T-helper 2 cell treated with Interferon-gamma antibody and Interleukin-4, amounts not matched to agents 5 μg/mL and 100 μg/mL, for 36 hours (primary cell): Measurements from ENCODE around the gene ARHGAP8.
"Not testable (repeated sequence)": the region's sequence is repeated elsewhere in the genome, so short reads cannot be mapped to it uniquely, and the experiment has no call there.

ENCODE experiments used
- DNase-seq: peaks from one replicate; pipeline ENCODE4 v3.0.0; 2021; ENCODE audit warnings: low spot score
- H3K27ac Mint-ChIP-seq: one replicate; pipeline ENCODE4 v1.8.0; 2021; ENCODE audit warnings: mild to moderate bottlenecking, mixed read lengths
- H3K27me3 Mint-ChIP-seq: one replicate; pipeline ENCODE4 v1.8.0; 2021; ENCODE audit warnings: low read depth, mixed read lengths
- H3K36me3 Mint-ChIP-seq: one replicate; pipeline ENCODE4 v1.8.0; 2021; ENCODE audit warnings: low read depth, mixed read lengths
- H3K4me1 Mint-ChIP-seq: one replicate; pipeline ENCODE4 v1.8.0; 2021; ENCODE audit warnings: low read depth, mixed read lengths
- H3K4me3 Mint-ChIP-seq: one replicate; pipeline ENCODE4 v1.8.0; 2022; ENCODE audit warnings: mild to moderate bottlenecking, moderate library complexity, mixed read lengths
- H3K9me3 Mint-ChIP-seq: one replicate; pipeline ENCODE4 v1.8.0; 2021; ENCODE audit warnings: mixed read lengths

The ARHGAP8 gene

DNA sequence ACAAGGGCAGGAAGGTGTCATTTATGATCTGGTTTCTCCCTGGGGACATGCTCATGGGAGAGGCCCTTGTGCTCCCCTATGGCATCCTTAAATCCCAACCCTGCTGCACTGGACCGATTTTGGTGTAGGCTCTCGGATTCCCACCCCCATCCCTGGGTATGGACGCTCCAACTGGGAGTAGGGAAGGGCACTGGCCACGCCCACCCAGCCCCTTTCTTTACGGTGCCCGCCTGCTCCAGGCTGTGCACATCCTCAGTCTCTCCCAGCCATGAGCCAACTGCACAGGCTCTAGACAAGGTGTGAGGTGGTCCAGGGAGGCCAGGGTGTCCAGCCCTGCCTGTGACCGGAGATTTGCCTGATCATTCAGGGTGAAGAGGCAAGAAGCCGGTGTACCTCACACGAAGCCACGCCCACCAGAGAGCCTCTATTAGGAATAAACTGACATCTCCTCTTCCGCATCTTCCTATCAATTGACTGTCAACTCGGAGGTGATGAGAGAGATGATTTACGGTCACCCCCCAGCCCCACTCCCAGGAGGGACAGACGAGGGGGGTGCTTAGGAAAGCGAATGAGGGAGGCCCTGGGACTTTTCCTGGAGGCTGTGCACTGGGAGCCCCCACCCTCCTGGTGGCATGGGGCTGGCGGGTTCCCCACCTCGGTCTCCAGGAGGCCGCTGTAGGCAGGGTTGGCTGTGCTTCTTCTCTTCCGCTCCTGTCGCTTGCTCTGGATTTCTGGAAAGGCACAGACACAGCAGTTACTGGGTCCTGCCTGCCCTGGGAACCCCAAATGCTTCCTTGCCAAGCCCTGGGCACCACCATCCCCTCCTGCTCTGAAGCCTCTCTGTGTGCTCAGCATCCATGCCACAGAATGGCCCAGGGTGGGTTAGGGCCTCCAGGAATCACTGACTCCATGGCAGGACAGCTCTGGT is 140.7 kb downstream of the ARHGAP8 start:
- DNase-seq = no peak
- Mint-ChIP-seq H3K9me3 (no peaks in the 10 kb centered on the region), H3K27ac (no peak overlapping the region)

DNA sequence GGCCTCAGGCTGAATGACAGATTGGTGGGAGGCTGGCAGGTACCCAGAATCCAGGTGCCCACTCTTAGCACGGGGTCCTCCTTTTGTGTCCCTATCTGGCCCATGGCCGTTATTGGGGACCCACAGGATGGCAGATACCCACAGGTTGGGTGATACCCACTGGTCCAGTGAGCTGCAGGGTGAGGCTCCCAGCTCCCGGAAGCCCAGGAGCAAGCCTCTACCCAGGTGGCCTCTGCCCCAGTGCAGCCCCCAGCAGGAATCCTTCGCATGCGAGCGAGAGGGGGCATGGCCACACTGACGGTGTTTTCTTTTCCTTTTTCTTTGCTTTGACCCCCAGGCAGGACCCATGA is 141.3 kb downstream of the ARHGAP8 start:
- no peak overlapping the region for H3K27ac Mint-ChIP-seq
- no peaks in the 10 kb centered on the region for H3K4me1 Mint-ChIP-seq
- no peak overlapping the region for H3K4me3 Mint-ChIP-seq
- no peak for DNase-seq
- H3K36me3 Mint-ChIP-seq = no peaks in the 10 kb centered on the region
- H3K9me3 Mint-ChIP-seq = no peaks in the 10 kb centered on the region
- H3K27me3 Mint-ChIP-seq = no peaks in the 10 kb centered on the region

More for the DNA sequence above, 140.7 kb downstream of the ARHGAP8 start:
- no peak overlapping the region for H3K4me3 Mint-ChIP-seq
- H3K27me3 Mint-ChIP-seq = no peaks in the 10 kb centered on the region
- no peaks in the 10 kb centered on the region for H3K4me1 Mint-ChIP-seq
- no peaks in the 10 kb centered on the region for H3K36me3 Mint-ChIP-seq

DNA sequence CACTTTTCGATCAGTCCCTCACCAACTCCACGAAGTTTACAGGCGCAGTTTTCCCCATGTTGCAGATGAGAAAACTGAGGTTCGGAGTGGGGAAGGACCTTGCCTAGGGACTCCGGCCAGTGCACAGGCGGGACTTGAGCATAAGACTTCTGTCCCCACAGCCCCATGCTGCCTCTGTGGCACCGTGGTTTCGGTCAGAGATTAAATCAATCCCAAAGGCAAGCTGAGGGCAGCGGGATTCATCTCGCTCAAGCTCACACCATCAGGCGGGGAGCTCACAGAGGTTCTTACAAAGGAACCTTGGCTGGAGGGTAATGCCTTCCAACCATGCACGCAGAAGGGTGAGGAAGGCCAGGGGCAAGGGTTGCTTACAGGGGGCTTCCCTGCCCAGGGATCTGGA is 141.9 kb downstream of the ARHGAP8 start:
- no peak for DNase-seq
- Mint-ChIP-seq H3K27me3 (no peaks in the 10 kb centered on the region), H3K36me3 (no peaks in the 10 kb centered on the region), H3K4me1 (no peaks in the 10 kb centered on the region), H3K4me3 (no peak overlapping the region), H3K27ac (no peak overlapping the region), H3K9me3 (no peaks in the 10 kb centered on the region)

DNA sequence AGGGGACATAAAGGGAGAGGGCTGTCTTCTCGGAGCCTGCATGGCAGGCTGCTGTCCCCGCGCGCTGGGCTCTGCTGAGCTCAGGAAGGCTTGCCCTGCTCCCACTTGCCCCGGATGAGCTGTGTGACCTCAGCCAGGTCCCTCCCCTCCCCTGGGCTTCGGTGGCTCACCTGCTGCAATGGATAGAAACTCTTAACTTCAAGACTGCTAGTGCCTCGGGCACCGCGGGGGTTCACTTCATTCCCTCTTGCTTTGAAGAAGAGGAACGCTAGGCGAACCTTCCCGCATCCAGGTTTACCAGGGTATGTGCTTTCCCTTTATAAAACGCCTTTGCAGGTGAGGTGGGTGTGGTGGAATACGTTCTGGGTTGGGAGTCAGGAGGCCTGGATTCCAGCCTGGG is 142.4 kb downstream of the ARHGAP8 start:
- no peaks in the 10 kb centered on the region for H3K36me3 Mint-ChIP-seq

DNA sequence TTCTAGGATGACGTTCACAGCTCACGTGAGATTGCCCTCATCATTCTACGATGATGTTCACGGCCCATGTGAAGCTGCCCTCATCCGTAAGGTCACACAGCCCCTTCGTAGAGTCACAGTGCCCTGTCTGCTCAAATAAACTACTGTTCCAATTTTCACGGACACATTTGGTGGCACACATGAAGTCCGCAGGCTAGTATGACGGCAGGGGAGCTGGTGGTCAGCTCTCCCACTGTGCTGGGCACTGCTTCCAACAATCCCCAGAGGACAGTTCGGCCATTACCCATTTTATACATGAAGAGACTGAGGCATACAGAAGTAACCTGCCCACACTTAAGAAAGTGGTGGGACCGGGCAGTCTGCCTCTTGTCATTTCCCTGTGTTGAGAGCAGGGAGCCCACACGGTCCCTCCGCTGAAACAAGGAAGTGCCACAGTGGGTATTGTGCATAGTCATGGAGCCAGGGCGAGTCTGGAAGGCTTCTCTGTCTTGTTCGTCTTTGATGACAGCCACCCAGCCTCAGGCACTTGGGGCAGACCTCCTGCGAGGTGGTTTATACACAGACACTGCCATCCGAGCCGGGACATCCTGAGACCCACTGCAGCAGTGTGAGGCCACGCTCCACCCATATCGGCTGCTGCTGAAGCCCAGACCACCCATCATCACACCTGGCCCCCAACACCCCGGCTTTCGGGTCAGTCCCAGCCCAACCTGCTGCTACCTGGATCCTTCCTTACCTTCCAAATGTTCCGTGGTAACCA is 143.1 kb downstream of the ARHGAP8 start:
- Mint-ChIP-seq H3K27me3 (no peaks in the 10 kb centered on the region), H3K4me1 (no peaks in the 10 kb centered on the region), H3K27ac (no peak overlapping the region), H3K4me3 (no peak overlapping the region), H3K9me3 (no peaks in the 10 kb centered on the region), H3K36me3 (no peaks in the 10 kb centered on the region)
- no peak for DNase-seq

More for the DNA sequence above, 142.4 kb downstream of the ARHGAP8 start:
- Mint-ChIP-seq H3K4me1 (no peaks in the 10 kb centered on the region), H3K27ac (no peak overlapping the region), H3K9me3 (no peaks in the 10 kb centered on the region), H3K27me3 (no peaks in the 10 kb centered on the region), H3K4me3 (no peak overlapping the region)
- DNase-seq = no peak

DNA sequence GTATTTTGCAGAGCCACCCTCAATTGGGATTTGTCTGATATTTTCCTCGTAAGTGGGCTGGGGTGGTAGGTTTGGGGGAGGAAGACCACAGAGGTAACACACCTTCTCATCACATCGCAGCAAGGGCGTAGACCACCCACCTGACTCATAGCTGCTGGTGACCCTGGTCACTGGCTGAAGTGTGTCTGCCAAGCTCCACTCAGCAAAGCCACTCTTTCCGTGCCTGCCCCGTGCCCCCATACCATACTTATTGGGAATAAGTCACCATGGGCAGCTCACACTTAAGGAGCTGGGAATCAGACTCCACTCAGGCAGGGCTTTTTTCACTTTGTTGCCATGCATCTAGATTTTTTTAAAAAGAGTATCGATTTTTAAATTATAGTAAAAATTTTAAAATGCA is 145.9 kb downstream of the ARHGAP8 start:
- Mint-ChIP-seq H3K4me1 (no peaks in the 10 kb centered on the region), H3K4me3 (no peak overlapping the region), H3K27ac (no peak overlapping the region), H3K27me3 (no peaks in the 10 kb centered on the region), H3K36me3 (no peaks in the 10 kb centered on the region), H3K9me3 (peaks cover 13% of the 10 kb centered on the region)
- DNase-seq = no peak

DNA sequence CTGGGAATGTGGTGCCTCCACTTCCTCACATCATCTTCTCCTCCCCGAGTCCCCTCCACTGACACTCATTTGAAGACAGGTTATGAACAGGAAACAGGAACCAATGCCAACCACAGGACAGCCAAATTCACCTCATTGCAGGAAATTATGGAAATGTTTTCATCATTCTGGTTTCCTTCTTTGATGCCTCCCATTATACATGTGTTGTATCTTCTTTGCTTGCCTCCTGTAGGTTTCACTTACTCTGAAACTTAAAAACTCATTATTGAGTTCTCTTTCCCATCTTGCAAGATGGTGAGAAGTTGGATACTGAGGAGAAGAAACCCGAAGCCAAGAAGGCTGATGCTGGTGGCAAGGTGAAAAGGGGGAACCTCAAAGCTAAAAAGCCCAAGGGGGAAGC is 148.9 kb downstream of the ARHGAP8 start:
- Mint-ChIP-seq H3K4me1 (no peaks in the 10 kb centered on the region), H3K4me3 (no peak overlapping the region), H3K9me3 (peaks cover 13% of the 10 kb centered on the region), H3K27ac (no peak overlapping the region), H3K36me3 (no peaks in the 10 kb centered on the region), H3K27me3 (peaks cover 2% of the 10 kb centered on the region)
- DNase-seq = no peak

DNA sequence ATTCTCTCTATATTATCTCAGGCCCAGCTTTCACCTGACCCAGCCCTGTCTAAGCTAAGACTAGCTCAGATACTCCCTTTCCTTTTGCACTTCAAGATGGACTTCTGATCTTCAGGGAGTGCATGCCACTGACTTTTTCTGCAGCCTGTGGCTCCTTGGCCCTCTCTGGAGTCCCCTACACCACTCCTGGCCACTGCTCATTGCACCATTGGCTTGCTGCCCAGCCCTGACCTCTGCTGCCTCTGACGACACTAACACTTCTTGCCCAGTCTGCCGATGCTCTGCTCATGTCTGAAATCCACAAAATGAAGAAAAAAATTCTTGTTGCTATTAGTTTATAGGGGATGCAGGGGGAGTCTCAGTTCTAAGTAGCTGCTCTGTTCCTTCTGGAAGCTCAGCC is 150.8 kb downstream of the ARHGAP8 start:
- H3K27ac Mint-ChIP-seq, DNase-seq, H3K4me1 Mint-ChIP-seq, H3K36me3 Mint-ChIP-seq, H3K27me3 Mint-ChIP-seq, H3K4me3 Mint-ChIP-seq: not testable (repeated sequence)
- peaks cover 13% of the 10 kb centered on the region for H3K9me3 Mint-ChIP-seq

DNA sequence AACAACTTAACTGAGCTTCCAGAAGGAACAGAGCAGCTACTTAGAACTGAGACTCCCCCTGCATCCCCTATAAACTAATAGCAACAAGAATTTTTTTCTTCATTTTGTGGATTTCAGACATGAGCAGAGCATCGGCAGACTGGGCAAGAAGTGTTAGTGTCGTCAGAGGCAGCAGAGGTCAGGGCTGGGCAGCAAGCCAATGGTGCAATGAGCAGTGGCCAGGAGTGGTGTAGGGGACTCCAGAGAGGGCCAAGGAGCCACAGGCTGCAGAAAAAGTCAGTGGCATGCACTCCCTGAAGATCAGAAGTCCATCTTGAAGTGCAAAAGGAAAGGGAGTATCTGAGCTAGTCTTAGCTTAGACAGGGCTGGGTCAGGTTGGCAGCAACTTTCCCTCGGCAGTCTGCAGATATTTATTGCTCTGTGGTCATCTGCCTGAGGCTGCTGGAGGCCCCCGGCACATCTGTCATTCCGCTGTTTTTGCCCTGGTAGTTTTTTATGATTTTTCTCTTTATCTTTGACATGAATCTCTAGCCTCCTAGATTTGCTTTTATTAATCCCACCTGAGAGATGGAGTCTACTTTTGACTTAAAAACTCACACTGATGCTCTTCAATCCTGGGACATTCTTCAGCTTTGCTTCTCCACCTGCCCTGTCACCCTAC is 152.2 kb downstream of the ARHGAP8 start:
- peaks cover 13% of the 10 kb centered on the region for H3K9me3 Mint-ChIP-seq
- H3K27ac Mint-ChIP-seq, H3K36me3 Mint-ChIP-seq, H3K4me1 Mint-ChIP-seq, DNase-seq, H3K4me3 Mint-ChIP-seq, H3K27me3 Mint-ChIP-seq: not testable (repeated sequence)

DNA sequence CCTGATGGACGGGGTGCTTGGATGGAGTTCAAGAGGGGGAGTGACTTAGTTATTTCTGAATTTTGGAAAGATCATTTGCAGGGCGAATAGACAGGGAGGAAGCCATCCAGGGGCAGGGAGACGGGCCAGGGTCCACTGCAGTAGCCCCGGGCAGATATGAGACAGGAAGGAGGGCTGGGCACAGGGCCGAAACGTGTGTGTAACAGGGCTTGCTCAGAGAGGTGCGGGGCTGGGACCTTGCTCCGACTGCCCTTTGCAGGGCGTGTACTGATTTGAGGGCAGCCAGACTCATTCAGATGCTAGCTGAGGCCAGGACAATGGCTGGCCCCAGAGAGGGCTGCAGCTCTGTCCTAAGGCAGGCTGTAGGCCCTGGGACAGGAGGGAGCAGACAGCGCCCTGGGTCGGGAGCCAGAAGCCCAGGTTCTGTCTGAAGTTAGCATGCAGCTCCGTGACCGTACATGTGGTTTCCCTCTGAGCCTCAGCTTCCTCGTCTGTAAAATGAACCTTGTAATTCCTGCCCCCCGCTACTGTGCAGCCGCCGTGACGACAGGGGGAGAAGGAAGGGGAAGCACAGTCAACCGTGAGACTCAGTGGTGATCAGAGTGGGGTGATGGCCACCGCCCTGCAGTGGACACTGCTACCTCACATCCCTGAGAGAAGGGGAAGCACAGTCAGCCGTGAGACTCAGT is 154.0 kb downstream of the ARHGAP8 start:
- Mint-ChIP-seq H3K9me3 (peaks cover 16% of the 10 kb centered on the region), H3K27ac (no peak overlapping the region), H3K4me1 (no peaks in the 10 kb centered on the region), H3K27me3 (peaks cover 2% of the 10 kb centered on the region), H3K4me3 (no peak overlapping the region), H3K36me3 (no peaks in the 10 kb centered on the region)
- no peak for DNase-seq

DNA sequence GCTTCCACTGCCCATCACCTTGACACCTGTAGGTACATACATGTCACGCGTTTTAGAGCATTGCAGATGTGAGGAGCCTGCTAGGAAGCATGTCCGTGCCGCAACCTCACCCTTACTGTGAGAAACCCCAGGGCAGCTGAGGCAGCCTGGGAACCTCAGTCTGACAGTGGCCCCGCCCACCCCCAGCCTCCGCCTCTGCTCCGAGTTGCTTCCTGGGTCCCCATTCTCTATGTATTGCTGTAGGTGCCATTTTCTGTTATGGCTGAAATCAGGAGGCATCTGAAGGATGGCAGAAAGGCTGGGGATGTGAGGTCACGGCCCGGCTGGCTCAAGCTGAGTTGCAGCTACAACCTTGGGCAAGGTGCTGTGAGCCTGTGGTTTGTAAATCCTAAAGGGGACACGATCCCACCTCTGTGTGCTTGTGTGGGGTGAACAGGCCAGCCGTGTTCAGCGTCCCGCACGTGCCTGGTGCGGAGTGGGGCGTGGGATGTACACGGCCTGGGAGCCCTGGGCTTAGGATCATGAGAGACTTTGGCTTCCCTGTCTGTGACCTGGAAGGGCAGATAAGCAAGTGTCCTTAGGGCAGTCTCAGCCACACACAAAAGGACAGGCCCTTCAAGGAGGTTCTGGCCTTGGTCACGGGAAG is 154.7 kb downstream of the ARHGAP8 start:
- Mint-ChIP-seq H3K36me3 (no peaks in the 10 kb centered on the region), H3K27ac (no peak overlapping the region), H3K27me3 (peaks cover 2% of the 10 kb centered on the region), H3K4me1 (no peaks in the 10 kb centered on the region), H3K4me3 (no peak overlapping the region), H3K9me3 (peaks cover 16% of the 10 kb centered on the region)
- DNase-seq = no peak

DNA sequence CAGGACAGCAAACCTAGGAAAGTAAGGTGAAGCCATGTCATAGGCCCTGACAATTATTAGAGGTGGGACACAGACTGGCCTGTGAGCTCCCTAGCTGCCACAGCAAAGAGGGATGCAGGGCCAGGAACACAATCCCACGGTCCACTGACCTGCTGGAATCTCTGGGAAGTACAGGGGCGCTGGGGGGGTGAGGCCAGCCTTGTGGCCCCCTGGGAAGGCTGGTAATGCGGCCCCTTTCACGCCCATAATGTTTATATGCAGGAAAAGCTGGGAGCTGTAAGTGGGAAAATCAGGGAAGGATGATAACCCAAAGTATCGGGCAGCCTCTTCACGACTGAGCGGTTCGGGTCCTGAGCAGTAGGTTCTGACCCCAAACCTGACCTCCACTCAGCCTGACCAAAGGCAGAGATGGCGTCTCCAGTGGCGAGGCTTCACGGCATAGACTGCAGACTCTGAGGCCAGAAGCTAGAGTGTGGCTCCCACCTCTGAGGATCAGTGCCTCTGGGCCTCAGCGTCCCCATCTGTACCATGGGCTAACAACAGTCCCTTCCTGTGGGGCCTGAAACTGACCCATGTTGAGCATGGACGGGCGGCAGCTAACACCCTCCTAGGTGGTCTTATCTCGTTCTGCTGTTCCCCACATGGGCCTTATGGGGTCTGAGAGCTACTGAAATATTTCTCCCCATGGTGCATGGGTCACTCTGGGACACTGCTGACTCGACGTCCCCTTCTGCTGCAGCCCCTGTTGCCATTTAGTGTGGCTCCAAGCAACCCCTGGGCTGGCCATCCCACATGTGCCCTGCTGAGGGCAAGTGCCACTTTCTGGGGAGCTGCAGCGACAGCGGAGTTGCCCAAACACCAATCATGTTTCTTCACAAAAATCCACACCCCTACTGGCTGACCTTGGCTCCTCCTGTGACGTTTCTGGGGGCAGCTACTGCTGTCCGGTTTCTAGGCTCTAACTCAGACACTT is 155.7 kb downstream of the ARHGAP8 start:
- Mint-ChIP-seq H3K4me3 (no peak overlapping the region), H3K9me3 (peaks cover 7% of the 10 kb centered on the region), H3K27me3 (peaks cover 2% of the 10 kb centered on the region), H3K4me1 (no peaks in the 10 kb centered on the region), H3K27ac (no peak overlapping the region), H3K36me3 (no peaks in the 10 kb centered on the region)
- DNase-seq = no peak
